ENCODE measurements around the gene OXA1L. TPM values are rescaled to one million over a fixed set of nuclear protein-coding genes. Genes with fewer than 3 reads are reported as not detected.

OXA1L gene
- total RNA-seq: 67.5 and 105 TPM in 2 replicates

GRCh38 chr14:22766457-22767322, at the start of gene OXA1L:
Gene OXA1L (plus strand): TSS chr14:22766688. CDS start chr14:22766702, 14 bp downstream.

GRCh38 chr14:22814941-22815713, 48.6 kb downstream of the OXA1L start, which contains the start of gene SLC7A7:
Gene SLC7A7 (minus strand): TSS chr14:22815435. CDS start chr14:22813398, 2,037 bp downstream.

Other genes starting within 250 kb of the OXA1L start
- gene DAD1, start 177.5 kb upstream of the OXA1L start, total RNA-seq: 216 and 226 TPM in 2 replicates
- gene ABHD4, start 168.4 kb upstream of the OXA1L start, total RNA-seq: 7.5 and 10.4 TPM in 2 replicates
- not detected in 2 replicates for gene OR6J1, start 122.3 kb upstream of the OXA1L start, total RNA-seq
- gene SLC7A7, start 48.7 kb downstream of the OXA1L start, total RNA-seq: 1.3 TPM in 1 of 2 replicates, not detected in the other
- gene MRPL52, start 63.2 kb downstream of the OXA1L start, total RNA-seq: 96.8 and 169 TPM in 2 replicates
- gene MMP14, start 69.9 kb downstream of the OXA1L start, total RNA-seq: 187 and 214 TPM in 2 replicates
- 88.7 and 93.0 TPM in 2 replicates for gene LRP10, start 105.1 kb downstream of the OXA1L start, total RNA-seq
- 0.21 and 0.28 TPM in 2 replicates for gene REM2, start 116.5 kb downstream of the OXA1L start, total RNA-seq
- 49.5 and 57.9 TPM in 2 replicates for gene RBM23, start 152.5 kb downstream of the OXA1L start, total RNA-seq
- 63.0 and 97.8 TPM in 2 replicates for gene PRMT5, start 162.7 kb downstream of the OXA1L start, total RNA-seq
- 48.7 and 66.1 TPM in 2 replicates for gene HAUS4, start 190.4 kb downstream of the OXA1L start, total RNA-seq
- 117 and 141 TPM in 2 replicates for gene AJUBA, start 215.9 kb downstream of the OXA1L start, total RNA-seq
- 8.9 and 12.2 TPM in 2 replicates for gene C14orf93, start 243.5 kb downstream of the OXA1L start, total RNA-seq